Measurements from ENCODE around the gene AMY1C.
"Not testable (repeated sequence)": the region's sequence is repeated elsewhere in the genome, so short reads cannot be mapped to it uniquely, and the experiment has no call there.

The AMY1C gene

GRCh38 chr1:103749598-103749997 lies at the start of gene AMY1C:
TSS of gene AMY1C (plus strand) at chr1:103749898. CDS start at chr1:103750470, 572 bp downstream.
- not testable (repeated sequence) for H3K9ac ChIP-seq (ENCODE audit: insufficient read length, low read depth); H3K9me3 ChIP-seq (ENCODE audit: insufficient read depth, low read length); DNase-seq (ENCODE audit: low read depth, low spot score); H3K4me3 ChIP-seq (ENCODE audit: insufficient read length, low read depth); H3K4me1 ChIP-seq (ENCODE audit: insufficient read depth, insufficient read length); H3K36me3 ChIP-seq (ENCODE audit: insufficient read depth, insufficient read length, low read length); H3K27me3 ChIP-seq (ENCODE audit: insufficient read depth, insufficient read length)

DNA sequence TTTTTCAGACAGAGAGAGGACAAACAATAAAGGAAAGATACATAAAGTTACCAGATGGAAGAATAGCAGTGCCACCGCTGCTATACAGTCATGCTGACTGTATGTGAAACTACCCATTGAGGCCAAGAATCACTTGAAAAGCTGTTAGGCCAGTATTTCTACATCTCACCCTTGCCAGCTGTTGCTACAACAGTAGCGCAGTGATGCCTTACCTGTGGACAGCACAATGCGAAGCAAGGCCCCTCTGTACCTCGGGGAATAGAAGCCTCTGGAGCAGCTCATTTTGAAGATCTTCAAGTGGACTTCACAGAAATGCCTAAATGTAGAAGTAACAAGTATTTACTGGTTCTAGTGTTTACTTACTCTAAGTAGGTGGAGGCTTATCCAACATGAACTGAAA lies 49.0 kb upstream of the AMY1C start:
- H3K27me3 ChIP-seq (ENCODE audit: insufficient read depth, insufficient read length); H3K9me3 ChIP-seq (ENCODE audit: insufficient read depth, low read length); H3K4me3 ChIP-seq (ENCODE audit: insufficient read length, low read depth); H3K36me3 ChIP-seq (ENCODE audit: insufficient read depth, insufficient read length, low read length); DNase-seq (ENCODE audit: low read depth, low spot score); H3K9ac ChIP-seq (ENCODE audit: insufficient read length, low read depth); H3K4me1 ChIP-seq (ENCODE audit: insufficient read depth, insufficient read length): not testable (repeated sequence)

DNA sequence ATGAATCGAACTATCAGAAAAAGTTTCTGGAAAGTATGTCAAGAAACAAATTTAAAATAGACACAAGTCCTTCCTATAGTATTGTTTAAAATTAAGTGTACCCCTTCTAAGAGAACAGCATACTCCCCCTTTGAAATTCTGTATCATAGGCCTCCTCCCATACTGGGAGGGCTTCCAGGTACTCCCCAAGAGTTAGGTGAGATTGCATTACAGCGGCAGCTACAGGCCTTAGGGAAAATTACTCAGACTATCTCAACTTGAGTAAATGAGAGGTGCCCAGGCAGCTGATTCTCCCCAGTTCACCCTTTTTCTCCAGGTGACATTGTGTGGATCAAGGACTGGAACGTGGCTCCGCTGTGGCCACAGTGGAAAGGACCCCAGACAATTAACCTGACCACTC lies 48.4 kb upstream of the AMY1C start:
- H3K36me3 ChIP-seq (ENCODE audit: insufficient read depth, insufficient read length, low read length); H3K27me3 ChIP-seq (ENCODE audit: insufficient read depth, insufficient read length); H3K9me3 ChIP-seq (ENCODE audit: insufficient read depth, low read length); H3K9ac ChIP-seq (ENCODE audit: insufficient read length, low read depth); H3K4me1 ChIP-seq (ENCODE audit: insufficient read depth, insufficient read length); DNase-seq (ENCODE audit: low read depth, low spot score); H3K4me3 ChIP-seq (ENCODE audit: insufficient read length, low read depth): not testable (repeated sequence)

GRCh38 chr1:103707670-103708069 lies 42.0 kb upstream of the AMY1C start:
- DNase-seq (ENCODE audit: low read depth, low spot score); H3K4me1 ChIP-seq (ENCODE audit: insufficient read depth, insufficient read length); H3K4me3 ChIP-seq (ENCODE audit: insufficient read length, low read depth); H3K27me3 ChIP-seq (ENCODE audit: insufficient read depth, insufficient read length); H3K36me3 ChIP-seq (ENCODE audit: insufficient read depth, insufficient read length, low read length); H3K9ac ChIP-seq (ENCODE audit: insufficient read length, low read depth); H3K9me3 ChIP-seq (ENCODE audit: insufficient read depth, low read length): not testable (repeated sequence)

- H3K27me3 ChIP-seq (ENCODE audit: insufficient read depth, insufficient read length); H3K9ac ChIP-seq (ENCODE audit: insufficient read length, low read depth); H3K4me3 ChIP-seq (ENCODE audit: insufficient read length, low read depth); H3K36me3 ChIP-seq (ENCODE audit: insufficient read depth, insufficient read length, low read length); DNase-seq (ENCODE audit: low read depth, low spot score); H3K4me1 ChIP-seq (ENCODE audit: insufficient read depth, insufficient read length); H3K9me3 ChIP-seq (ENCODE audit: insufficient read depth, low read length): not testable (repeated sequence)
These were observed 39.3 kb upstream of the AMY1C start for GRCh38 chr1:103710381-103710780.

- not testable (repeated sequence) for H3K4me3 ChIP-seq (ENCODE audit: insufficient read length, low read depth); H3K36me3 ChIP-seq (ENCODE audit: insufficient read depth, insufficient read length, low read length); DNase-seq (ENCODE audit: low read depth, low spot score); H3K9me3 ChIP-seq (ENCODE audit: insufficient read depth, low read length); H3K9ac ChIP-seq (ENCODE audit: insufficient read length, low read depth); H3K4me1 ChIP-seq (ENCODE audit: insufficient read depth, insufficient read length); H3K27me3 ChIP-seq (ENCODE audit: insufficient read depth, insufficient read length)
These were observed 32.3 kb upstream of the AMY1C start for GRCh38 chr1:103717404-103717803.

GRCh38 chr1:103721473-103721872 lies 28.2 kb upstream of the AMY1C start:
- H3K9ac ChIP-seq (ENCODE audit: insufficient read length, low read depth); H3K36me3 ChIP-seq (ENCODE audit: insufficient read depth, insufficient read length, low read length); H3K4me3 ChIP-seq (ENCODE audit: insufficient read length, low read depth); H3K27me3 ChIP-seq (ENCODE audit: insufficient read depth, insufficient read length); DNase-seq (ENCODE audit: low read depth, low spot score); H3K4me1 ChIP-seq (ENCODE audit: insufficient read depth, insufficient read length); H3K9me3 ChIP-seq (ENCODE audit: insufficient read depth, low read length): not testable (repeated sequence)

DNA sequence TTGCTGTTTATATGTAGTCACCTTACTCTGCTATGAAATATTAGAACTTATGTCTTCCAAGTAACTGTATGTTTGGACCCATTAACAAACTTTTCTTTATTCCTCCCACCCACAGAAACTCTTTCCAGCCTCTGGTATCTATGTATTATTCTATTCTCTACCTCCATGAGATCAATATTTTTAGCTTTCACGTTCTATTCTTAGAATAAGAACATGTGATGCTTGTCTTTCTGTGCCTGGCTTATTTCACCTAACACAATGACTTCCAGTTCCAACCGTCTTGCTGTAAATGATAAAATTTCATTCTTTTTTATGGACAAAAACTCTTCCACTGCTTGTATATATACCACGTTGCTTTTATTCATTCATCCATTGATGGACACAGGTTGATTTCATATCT lies 14.4 kb upstream of the AMY1C start:
- not testable (repeated sequence) for H3K4me1 ChIP-seq (ENCODE audit: insufficient read depth, insufficient read length); DNase-seq (ENCODE audit: low read depth, low spot score); H3K36me3 ChIP-seq (ENCODE audit: insufficient read depth, insufficient read length, low read length); H3K27me3 ChIP-seq (ENCODE audit: insufficient read depth, insufficient read length); H3K9me3 ChIP-seq (ENCODE audit: insufficient read depth, low read length); H3K9ac ChIP-seq (ENCODE audit: insufficient read length, low read depth); H3K4me3 ChIP-seq (ENCODE audit: insufficient read length, low read depth)

DNA sequence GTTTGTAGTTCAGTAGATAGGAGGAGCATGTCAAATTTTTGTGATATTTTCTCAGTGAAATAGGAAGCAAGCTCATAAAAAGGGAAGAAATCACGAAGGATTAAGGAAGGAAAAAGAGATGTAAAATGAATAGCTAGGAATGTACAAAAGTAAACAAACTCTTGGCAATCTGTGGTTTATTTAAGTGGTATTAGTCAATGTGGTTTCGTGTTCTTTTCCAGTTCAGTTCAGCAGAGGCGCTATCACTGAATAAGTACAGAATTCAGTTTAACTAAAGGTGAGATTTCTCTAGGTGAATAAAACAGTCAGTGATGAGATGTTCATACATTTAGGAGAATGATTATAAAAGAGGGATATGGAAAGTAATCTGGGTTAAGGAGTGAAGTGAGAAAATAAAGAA lies 11.7 kb upstream of the AMY1C start:
- not testable (repeated sequence) for H3K36me3 ChIP-seq (ENCODE audit: insufficient read depth, insufficient read length, low read length); H3K27me3 ChIP-seq (ENCODE audit: insufficient read depth, insufficient read length); H3K9me3 ChIP-seq (ENCODE audit: insufficient read depth, low read length); H3K9ac ChIP-seq (ENCODE audit: insufficient read length, low read depth); H3K4me3 ChIP-seq (ENCODE audit: insufficient read length, low read depth); H3K4me1 ChIP-seq (ENCODE audit: insufficient read depth, insufficient read length); DNase-seq (ENCODE audit: low read depth, low spot score)

DNA sequence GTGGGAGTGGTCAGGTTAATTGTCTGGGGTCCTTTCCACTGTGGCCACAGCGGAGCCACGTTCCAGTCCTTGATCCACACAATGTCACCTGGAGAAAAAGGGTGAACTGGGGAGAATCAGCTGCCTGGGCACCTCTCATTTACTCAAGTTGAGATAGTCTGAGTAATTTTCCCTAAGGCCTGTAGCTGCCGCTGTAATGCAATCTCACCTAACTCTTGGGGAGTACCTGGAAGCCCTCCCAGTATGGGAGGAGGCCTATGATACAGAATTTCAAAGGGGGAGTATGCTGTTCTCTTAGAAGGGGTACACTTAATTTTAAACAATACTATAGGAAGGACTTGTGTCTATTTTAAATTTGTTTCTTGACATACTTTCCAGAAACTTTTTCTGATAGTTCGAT lies 5.2 kb upstream of the AMY1C start:
- H3K4me1 ChIP-seq (ENCODE audit: insufficient read depth, insufficient read length); H3K4me3 ChIP-seq (ENCODE audit: insufficient read length, low read depth); H3K9ac ChIP-seq (ENCODE audit: insufficient read length, low read depth); H3K9me3 ChIP-seq (ENCODE audit: insufficient read depth, low read length); DNase-seq (ENCODE audit: low read depth, low spot score); H3K36me3 ChIP-seq (ENCODE audit: insufficient read depth, insufficient read length, low read length); H3K27me3 ChIP-seq (ENCODE audit: insufficient read depth, insufficient read length): not testable (repeated sequence)

DNA sequence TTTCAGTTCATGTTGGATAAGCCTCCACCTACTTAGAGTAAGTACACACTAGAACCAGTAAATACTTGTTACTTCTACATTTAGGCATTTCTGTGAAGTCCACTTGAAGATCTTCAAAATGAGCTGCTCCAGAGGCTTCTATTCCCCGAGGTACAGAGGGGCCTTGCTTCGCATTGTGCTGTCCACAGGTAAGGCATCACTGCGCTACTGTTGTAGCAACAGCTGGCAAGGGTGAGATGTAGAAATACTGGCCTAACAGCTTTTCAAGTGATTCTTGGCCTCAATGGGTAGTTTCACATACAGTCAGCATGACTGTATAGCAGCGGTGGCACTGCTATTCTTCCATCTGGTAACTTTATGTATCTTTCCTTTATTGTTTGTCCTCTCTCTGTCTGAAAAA lies 4.7 kb upstream of the AMY1C start:
- not testable (repeated sequence) for DNase-seq (ENCODE audit: low read depth, low spot score); H3K27me3 ChIP-seq (ENCODE audit: insufficient read depth, insufficient read length)

GRCh38 chr1:103748273-103748672 lies 1.4 kb upstream of the AMY1C start:
- H3K36me3 ChIP-seq (ENCODE audit: insufficient read depth, insufficient read length, low read length); H3K4me3 ChIP-seq (ENCODE audit: insufficient read length, low read depth); H3K9ac ChIP-seq (ENCODE audit: insufficient read length, low read depth); H3K9me3 ChIP-seq (ENCODE audit: insufficient read depth, low read length); H3K27me3 ChIP-seq (ENCODE audit: insufficient read depth, insufficient read length); DNase-seq (ENCODE audit: low read depth, low spot score); H3K4me1 ChIP-seq (ENCODE audit: insufficient read depth, insufficient read length): not testable (repeated sequence)

More for the DNA sequence above, 4.7 kb upstream of the AMY1C start:
- not testable (repeated sequence) for H3K36me3 ChIP-seq (ENCODE audit: insufficient read depth, insufficient read length, low read length); H3K4me1 ChIP-seq (ENCODE audit: insufficient read depth, insufficient read length); H3K9me3 ChIP-seq (ENCODE audit: insufficient read depth, low read length); H3K9ac ChIP-seq (ENCODE audit: insufficient read length, low read depth); H3K4me3 ChIP-seq (ENCODE audit: insufficient read length, low read depth)

All from NT2/D1 (cell line).